SK-N-SH (cell line): ENCODE data around the gene GRAMD2B.

Experiments
- CHD2 ChIP-seq: fragments of 150-350 bp; IDR thresholded peaks from 2 replicates; pipeline ENCODE4 v1.6.1; 2018; ENCODE audit warnings: low read length; ENCODE audit not compliant: partially characterized antibody
- CTCF ChIP-seq: fragments of 200-600 bp; sonication (generic); IDR thresholded peaks from 2 replicates; pipeline ENCODE4 v1.6.1; 2017; ENCODE audit warnings: antibody characterized with exemption, mild to moderate bottlenecking, moderate library complexity
- FOXM1 ChIP-seq: IDR thresholded peaks from 2 replicates; pipeline ENCODE4 v1.4.0; 2012; ENCODE audit warnings: low read depth, mild to moderate bottlenecking
- GATA2 ChIP-seq: sonication (generic); formaldehyde crosslinking; IDR thresholded peaks from 2 replicates; pipeline ENCODE4 v1.5.0; 2020; ENCODE audit warnings: mild to moderate bottlenecking, missing genetic modification reagents
- RFX5 ChIP-seq: IDR thresholded peaks from 2 replicates; pipeline ENCODE4 v1.6.1; 2012; ENCODE audit warnings: mild to moderate bottlenecking, improper control_type of control experiment, low read length
- TAF1 ChIP-seq: IDR thresholded peaks from 2 replicates; pipeline ENCODE4 v1.6.1; 2012; ENCODE audit warnings: low read depth, mild to moderate bottlenecking, low read length, moderate library complexity, borderline replicate concordance

GRCh38 chr5:126480824-126481223 lies 57.6 kb downstream of the GRAMD2B start:
- TF ChIP-seq RFX5, result no peak
- TF ChIP-seq CTCF, result no peak
- no peak for TF ChIP-seq FOXM1
- no peak for TF ChIP-seq CHD2
- TF ChIP-seq GATA2 (CRISPR knock-in tag), result no peak
- TF ChIP-seq TAF1, result no peak
